ENCODE data around the gene CD247. TPM values are rescaled to one million over a fixed set of nuclear protein-coding genes. Genes with fewer than 3 reads are reported as not detected.
"Not testable (repeated sequence)": the region's sequence is repeated elsewhere in the genome, so short reads cannot be mapped to it uniquely, and the experiment has no call there.

Gene CD247
- total RNA-seq (2014; rRNA removed; shearing (Covaris generic)) = not detected in 2 replicates

DNA sequence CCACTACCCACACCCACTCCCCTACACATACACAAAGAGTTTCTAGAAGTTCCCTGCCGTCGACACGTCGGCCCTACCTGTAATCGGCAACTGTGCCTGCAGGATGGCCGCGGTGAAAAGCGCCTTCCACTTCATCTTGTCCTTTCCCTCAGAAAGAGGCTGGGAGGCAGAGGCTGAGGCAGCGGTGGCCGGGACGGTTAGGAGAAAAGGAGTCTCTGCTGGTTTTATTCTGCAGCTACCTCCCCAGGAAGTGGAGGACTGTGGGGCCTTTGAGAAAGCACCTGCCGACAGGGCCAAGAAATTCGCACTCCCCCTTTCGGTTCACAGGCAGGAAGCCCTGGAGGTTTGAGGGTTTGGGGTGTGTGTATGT is at the start of gene CD247:
Gene CD247, minus strand, starts transcription at position 199 of the 370 bp plus-strand sequence. Its CDS starts 64 bp downstream, at position 135.
- H3K27ac ChIP-seq = no peak within 1 kb of the TSS
- H3K4me3 ChIP-seq = no peak within 1 kb of the TSS
- peaks cover 23% of the 10 kb centered on the region for H3K4me1 ChIP-seq (replicated peaks)
- no peaks in the 10 kb centered on the region for H3K36me3 ChIP-seq
- H3K27me3 ChIP-seq (replicated peaks) = peaks cover 6% of the 10 kb centered on the region; the same call in 1 of the 2 replicates
- H3K9me3 ChIP-seq (replicated peaks) = no peaks in the 10 kb centered on the region
- DNase-seq (ENCODE audit: low read depth in 1 of 2, low spot score in 2 of 2) = no peak

GRCh38 chr1:167567663-167568062 is 49.3 kb upstream of the CD247 start:
- Histone ChIP-seq H3K36me3 (no peaks in the 10 kb centered on the region), H3K27ac (no peak overlapping the region), H3K27me3 (replicated peaks) (peaks cover 2% of the 10 kb centered on the region; the same call in 1 of the 2 replicates), H3K4me1 (replicated peaks) (no peaks in the 10 kb centered on the region), H3K4me3 (no peak overlapping the region), H3K9me3 (replicated peaks) (no peaks in the 10 kb centered on the region)
- DNase-seq (ENCODE audit: low read depth in 1 of 2, low spot score in 2 of 2) = no peak

DNA sequence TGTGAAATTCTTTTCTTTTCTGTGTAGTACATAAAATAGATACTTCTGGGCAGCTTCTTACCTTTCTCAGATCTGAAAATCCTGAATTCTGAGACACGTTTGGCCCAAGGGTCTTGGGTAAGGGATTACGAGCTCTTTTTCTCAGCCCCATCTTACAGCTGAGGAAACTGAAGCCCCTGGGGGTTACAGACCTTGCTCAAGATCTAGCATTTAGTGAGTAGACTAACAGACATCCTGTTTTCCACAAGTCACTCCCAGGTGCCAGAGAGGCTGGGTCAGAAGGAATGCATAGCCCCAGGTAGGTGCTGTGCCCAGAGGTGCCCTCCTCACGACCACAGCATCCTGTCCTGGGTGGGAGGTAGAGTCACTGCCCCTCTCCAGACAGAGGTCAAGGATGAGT is 48.4 kb upstream of the CD247 start:
- Histone ChIP-seq H3K9me3 (replicated peaks) (no peaks in the 10 kb centered on the region), H3K27ac (no peak overlapping the region), H3K4me3 (no peak overlapping the region), H3K4me1 (replicated peaks) (no peaks in the 10 kb centered on the region), H3K36me3 (no peaks in the 10 kb centered on the region), H3K27me3 (replicated peaks) (peaks cover 2% of the 10 kb centered on the region; the same call in 1 of the 2 replicates)
- DNase-seq (ENCODE audit: low read depth in 1 of 2, low spot score in 2 of 2) = no peak

- DNase-seq (ENCODE audit: low read depth in 1 of 2, low spot score in 2 of 2) = no peak
- Histone ChIP-seq H3K27ac (no peak overlapping the region), H3K9me3 (replicated peaks) (no peaks in the 10 kb centered on the region; the same call in 1 of the 2 replicates), H3K4me3 (no peak overlapping the region), H3K36me3 (no peaks in the 10 kb centered on the region), H3K4me1 (replicated peaks) (no peaks in the 10 kb centered on the region), H3K27me3 (replicated peaks) (peaks cover 2% of the 10 kb centered on the region; the same call in 1 of the 2 replicates)
Measured at GRCh38 chr1:167565922-167566321, 47.6 kb upstream of the CD247 start.

DNA sequence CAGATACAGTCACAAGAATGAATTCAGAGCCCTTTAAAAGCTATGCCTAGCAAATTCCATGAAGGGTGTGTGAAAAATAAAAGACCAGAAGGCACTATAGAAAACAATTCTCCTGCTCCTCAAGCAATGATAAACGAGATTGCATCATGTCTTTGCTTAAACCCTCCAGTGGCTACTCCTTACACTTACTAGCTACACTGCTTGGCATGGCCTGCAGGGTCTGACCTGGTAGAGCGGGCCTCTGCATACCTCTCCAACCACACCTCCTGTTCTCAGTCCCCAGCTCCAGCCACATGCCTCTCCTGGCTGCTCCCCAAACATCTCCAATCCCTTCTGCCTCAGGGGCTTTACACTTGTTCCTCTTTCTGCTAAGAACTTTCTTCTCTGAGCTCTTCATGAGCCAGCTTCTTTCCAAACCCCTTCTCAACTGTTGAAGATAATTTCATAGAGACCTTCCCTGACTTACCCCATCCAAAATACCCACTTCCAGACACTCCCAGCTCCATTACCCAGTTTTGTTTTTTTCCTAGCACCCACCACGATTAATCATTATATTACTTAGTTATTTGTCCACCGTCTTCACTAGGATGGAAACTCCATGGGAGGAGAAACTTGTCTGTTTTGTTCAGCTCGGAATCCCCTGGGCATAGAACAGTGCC is 46.4 kb upstream of the CD247 start:
- Histone ChIP-seq H3K4me1 (replicated peaks) (no peaks in the 10 kb centered on the region), H3K36me3 (no peaks in the 10 kb centered on the region), H3K4me3 (no peak overlapping the region), H3K9me3 (replicated peaks) (no peaks in the 10 kb centered on the region; the same call in 1 of the 2 replicates), H3K27ac (no peak overlapping the region), H3K27me3 (replicated peaks) (peaks cover 2% of the 10 kb centered on the region; the same call in 1 of the 2 replicates)
- DNase-seq (ENCODE audit: low read depth in 1 of 2, low spot score in 2 of 2) = no peak

GRCh38 chr1:167563579-167564246 is 45.4 kb upstream of the CD247 start:
- H3K4me1 ChIP-seq (replicated peaks) = no peaks in the 10 kb centered on the region
- H3K36me3 ChIP-seq = no peaks in the 10 kb centered on the region
- DNase-seq (ENCODE audit: low read depth in 1 of 2, low spot score in 2 of 2) = no peak
- H3K27me3 ChIP-seq (replicated peaks) = peaks cover 2% of the 10 kb centered on the region; the same call in 1 of the 2 replicates
- H3K27ac ChIP-seq = no peak overlapping the region
- no peaks in the 10 kb centered on the region; the same call in 1 of the 2 replicates for H3K9me3 ChIP-seq (replicated peaks)
- no peak overlapping the region for H3K4me3 ChIP-seq

DNA sequence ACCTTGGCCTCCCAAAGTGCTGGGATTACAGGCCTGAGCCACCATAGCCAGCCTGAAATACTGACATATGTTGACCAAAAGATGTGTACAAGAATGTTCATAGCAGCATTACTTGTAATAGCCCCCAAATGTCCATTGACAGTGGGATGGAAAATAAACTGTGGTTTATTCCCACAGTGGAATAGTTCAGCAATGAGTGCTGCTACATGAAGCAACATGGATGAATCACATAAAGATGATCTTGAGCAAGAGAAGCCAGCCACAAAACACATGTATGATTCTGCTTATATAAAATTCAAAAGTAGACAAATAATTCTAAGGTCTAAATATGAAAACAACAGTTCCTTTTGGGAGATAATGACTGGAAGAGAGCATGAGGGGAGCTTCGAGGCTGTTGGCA is 44.4 kb upstream of the CD247 start:
- Histone ChIP-seq H3K27ac (no peak overlapping the region), H3K4me3 (no peak overlapping the region), H3K36me3 (no peaks in the 10 kb centered on the region), H3K4me1 (replicated peaks) (no peaks in the 10 kb centered on the region), H3K9me3 (replicated peaks) (no peaks in the 10 kb centered on the region; the same call in 1 of the 2 replicates), H3K27me3 (replicated peaks) (peaks cover 2% of the 10 kb centered on the region; the same call in 1 of the 2 replicates)
- no peak for DNase-seq (ENCODE audit: low read depth in 1 of 2, low spot score in 2 of 2)

DNA sequence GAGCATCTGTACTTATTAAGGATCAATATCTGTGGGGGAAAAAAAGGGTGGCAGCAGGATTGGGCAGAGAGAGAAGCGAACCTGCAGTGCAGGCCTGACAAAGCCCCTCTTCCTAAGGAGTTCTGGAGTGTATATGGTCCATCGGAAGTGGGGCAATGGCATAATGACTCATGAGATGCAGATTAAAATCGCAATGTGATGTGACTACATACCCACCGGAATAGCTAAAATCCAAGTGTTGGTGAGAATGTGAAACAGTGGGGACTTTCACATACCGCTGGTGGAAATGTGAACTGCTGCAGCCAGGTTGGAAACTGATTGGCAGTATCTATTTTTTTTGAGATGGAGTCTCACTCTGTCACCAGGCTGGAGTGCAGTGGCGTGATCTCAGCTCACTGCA is 43.4 kb upstream of the CD247 start:
- peaks cover 2% of the 10 kb centered on the region; the same call in 1 of the 2 replicates for H3K27me3 ChIP-seq (replicated peaks)
- no peaks in the 10 kb centered on the region for H3K4me1 ChIP-seq (replicated peaks)
- no peak overlapping the region for H3K27ac ChIP-seq
- H3K4me3 ChIP-seq = no peak overlapping the region
- no peaks in the 10 kb centered on the region; the same call in 1 of the 2 replicates for H3K9me3 ChIP-seq (replicated peaks)
- H3K36me3 ChIP-seq = no peaks in the 10 kb centered on the region
- no peak for DNase-seq (ENCODE audit: low read depth in 1 of 2, low spot score in 2 of 2)

DNA sequence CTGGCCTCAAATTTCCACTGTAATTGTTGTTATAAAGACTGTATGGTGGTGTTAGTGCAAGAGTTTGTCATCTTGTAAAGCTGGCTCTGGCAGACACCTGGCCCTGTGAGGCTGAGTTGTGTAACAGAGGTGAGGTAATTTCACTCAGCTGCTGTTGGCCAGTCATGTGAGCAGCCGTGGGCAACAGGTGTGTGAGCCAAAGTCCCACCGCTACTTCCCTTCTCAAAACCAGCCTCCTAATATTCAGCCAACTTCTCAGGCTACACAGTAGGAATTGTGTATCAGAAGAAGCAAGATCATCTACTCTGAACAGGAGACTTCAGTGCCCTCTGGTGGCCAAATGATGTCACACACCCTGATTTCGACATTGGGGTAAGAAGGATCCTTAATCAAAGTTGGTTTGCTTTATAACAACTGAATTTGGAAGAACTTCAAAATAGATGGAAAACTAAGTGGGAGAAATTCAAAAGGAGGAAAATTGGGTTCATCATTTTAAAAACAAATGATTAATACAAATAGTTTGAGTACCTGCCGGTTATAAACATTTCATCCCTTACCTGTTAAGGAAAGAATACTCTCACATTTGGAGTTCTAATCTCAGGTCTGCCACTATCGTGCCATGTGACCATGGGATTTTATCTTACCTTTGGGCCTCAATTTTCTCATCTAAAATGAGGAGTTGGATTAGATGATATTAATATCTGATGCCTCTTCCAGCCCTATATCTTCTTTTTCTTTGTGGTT is 37.8 kb upstream of the CD247 start:
- H3K27me3 ChIP-seq (replicated peaks) = no peaks in the 10 kb centered on the region
- H3K36me3 ChIP-seq = 0 out of 2 replicates have a peak, but pooled peaks cover 4% of the 10 kb centered on the region
- peak; percentile 59 to 64 for DNase-seq (ENCODE audit: low read depth in 1 of 2, low spot score in 2 of 2)
- H3K9me3 ChIP-seq (replicated peaks) = no peaks in the 10 kb centered on the region; the same call in 1 of the 2 replicates
- no peak overlapping the region for H3K4me3 ChIP-seq
- H3K27ac ChIP-seq = no peak overlapping the region
- H3K4me1 ChIP-seq (replicated peaks) = peaks cover 11% of the 10 kb centered on the region

DNA sequence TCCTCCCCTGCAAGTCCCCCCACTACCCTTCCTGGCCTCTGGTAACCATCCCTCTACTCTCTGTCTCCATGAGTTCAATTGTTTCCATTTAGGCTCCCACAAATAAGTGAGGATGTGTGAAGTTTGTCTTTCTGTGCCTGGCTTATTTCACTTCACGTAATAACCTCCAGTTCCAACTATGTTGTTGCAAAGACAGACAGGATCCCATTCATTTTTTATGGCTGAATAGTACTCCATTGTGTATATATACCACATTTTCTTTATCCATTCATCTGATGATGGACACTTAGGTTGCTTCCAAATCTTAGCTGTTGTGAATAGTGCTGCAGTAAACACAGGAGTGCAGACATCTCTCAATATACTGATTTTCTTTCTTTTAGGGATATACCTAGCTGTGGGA is 36.7 kb upstream of the CD247 start:
- DNase-seq (ENCODE audit: low read depth in 1 of 2, low spot score in 2 of 2); H3K4me3 ChIP-seq; H3K36me3 ChIP-seq; H3K27me3 ChIP-seq (replicated peaks); H3K27ac ChIP-seq; H3K9me3 ChIP-seq (replicated peaks): not testable (repeated sequence)
- peaks cover 11% of the 10 kb centered on the region for H3K4me1 ChIP-seq (replicated peaks)

GRCh38 chr1:167554028-167554779 is 35.9 kb upstream of the CD247 start:
- Histone ChIP-seq H3K4me1 (replicated peaks) (peaks cover 11% of the 10 kb centered on the region), H3K27ac (no peak overlapping the region), H3K36me3 (0 out of 2 replicates have a peak, but pooled peaks cover 4% of the 10 kb centered on the region), H3K27me3 (replicated peaks) (no peaks in the 10 kb centered on the region), H3K4me3 (peak overlapping the region; percentile 83), H3K9me3 (replicated peaks) (no peaks in the 10 kb centered on the region)
- no peak for DNase-seq (ENCODE audit: low read depth in 1 of 2, low spot score in 2 of 2)

DNA sequence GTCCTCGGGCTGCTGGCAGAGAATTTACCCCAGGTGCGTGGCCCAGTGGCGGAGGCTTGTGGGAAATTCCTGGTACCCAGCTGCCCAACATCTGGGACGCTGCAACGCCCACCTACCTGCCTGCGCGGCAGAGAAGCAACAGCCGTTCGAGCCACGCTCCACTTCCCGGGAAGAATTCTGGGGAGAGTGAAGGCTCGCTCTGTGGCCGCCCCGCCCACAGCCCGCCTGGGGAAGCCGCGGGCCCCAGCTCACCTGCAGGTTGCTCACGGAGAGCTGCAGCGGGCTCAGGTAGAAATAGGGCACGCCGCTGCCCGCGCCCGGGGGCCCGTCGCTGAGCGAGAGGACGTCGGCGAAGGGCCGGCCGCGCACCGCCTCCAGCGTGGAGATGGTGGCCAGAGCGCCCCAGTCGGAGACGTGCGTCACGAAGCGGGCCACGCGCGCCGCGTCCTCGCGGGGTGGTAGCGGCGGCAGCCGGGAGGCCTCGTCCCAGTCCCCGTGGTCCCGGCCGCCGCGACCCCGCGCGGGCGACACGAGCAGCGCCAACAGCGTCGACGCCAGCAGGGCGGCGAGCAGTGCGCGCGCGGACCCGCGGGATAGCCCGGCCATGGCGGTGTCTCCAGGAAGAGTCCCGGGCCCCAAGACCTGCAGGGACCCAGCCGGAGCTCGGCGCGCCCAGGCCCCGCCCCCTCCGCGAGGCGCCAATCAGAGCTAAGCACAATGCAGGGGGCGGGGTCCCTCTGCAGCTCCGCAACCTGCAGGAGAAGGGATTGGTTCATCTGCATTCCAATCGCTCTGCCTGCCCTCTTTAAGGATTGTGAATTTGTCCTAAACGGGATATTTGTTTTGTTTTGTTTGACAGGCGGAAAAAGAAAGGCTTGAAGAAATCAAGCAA is 35.1 kb upstream of the CD247 start, which contains the start of gene CREG1:
Gene CREG1, minus strand, starts transcription at position 627 of the 892 bp plus-strand sequence.
- no peak within 1 kb of the TSS for H3K27ac ChIP-seq
- DNase-seq (ENCODE audit: low read depth in 1 of 2, low spot score in 2 of 2) = peak; percentile 90 to 92
- no peaks in the 10 kb centered on the region for H3K27me3 ChIP-seq (replicated peaks)
- 0 out of 2 replicates have a peak, but pooled peaks cover 4% of the 10 kb centered on the region for H3K36me3 ChIP-seq
- no peaks in the 10 kb centered on the region for H3K9me3 ChIP-seq (replicated peaks)
- H3K4me3 ChIP-seq = peak within 1 kb of the TSS; percentile 83
- peaks cover 11% of the 10 kb centered on the region for H3K4me1 ChIP-seq (replicated peaks)

Measured in SJSA1 (cell line).